ENCODE results near the gene TF. TPM values are rescaled to one million over a fixed set of nuclear protein-coding genes. Genes with fewer than 3 reads are reported as not detected.
A peak's percentile ranks its signal among the peaks of the same experiment; 100 is the strongest.
"Not testable (repeated sequence)": the region's sequence is repeated elsewhere in the genome, so short reads cannot be mapped to it uniquely, and the experiment has no call there.

The TF gene
- 40.6 TPM for total RNA-seq

DNA sequence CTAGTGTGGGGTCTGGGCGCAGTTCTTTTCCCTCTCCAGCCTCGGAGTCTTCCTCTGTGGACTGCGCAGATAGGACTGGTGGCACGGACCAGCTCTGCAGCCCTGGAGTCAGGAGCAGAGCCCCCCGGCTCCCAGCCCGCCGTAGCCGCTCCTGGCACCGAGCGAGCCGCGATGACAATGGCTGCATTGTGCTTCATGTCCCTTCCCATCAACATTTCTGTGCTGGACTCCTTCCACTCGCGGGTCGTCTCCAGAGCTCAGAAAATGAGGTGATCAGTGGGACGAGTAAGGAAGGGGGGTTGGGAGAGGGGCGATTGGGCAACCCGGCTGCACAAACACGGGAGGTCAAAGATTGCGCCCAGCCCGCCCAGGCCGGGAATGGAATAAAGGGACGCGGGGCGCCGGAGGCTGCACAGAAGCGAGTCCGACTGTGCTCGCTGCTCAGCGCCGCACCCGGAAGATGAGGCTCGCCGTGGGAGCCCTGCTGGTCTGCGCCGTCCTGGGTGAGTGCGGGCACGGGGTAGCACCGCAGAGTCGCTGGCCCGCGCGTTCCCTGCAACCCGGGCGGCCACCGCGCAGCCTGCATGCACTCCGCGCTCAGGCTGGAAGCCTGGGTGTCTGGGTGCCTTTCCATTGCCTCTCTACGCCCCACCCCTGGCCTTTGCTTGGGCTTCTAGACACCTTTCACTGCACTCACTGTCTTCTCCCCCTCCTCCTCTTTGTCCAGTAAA, at the start of gene TF:
Gene TF (plus strand): TSS at position 413 of the 731 bp plus-strand sequence. CDS start 48 bp downstream, at position 461.
- DNase-seq (ENCODE audit: low spot score) (no peak), ATAC-seq (peak; percentile 52)
- intact Hi-C loops (cut with DNase I) = no loop called here

- no peak for DNase-seq (ENCODE audit: low spot score)
- no peak for ATAC-seq
- intact Hi-C loops (cut with DNase I) = no loop called here
Observed at GRCh38 chr3:133697960-133698359, 48.2 kb upstream of the TF start.

DNA sequence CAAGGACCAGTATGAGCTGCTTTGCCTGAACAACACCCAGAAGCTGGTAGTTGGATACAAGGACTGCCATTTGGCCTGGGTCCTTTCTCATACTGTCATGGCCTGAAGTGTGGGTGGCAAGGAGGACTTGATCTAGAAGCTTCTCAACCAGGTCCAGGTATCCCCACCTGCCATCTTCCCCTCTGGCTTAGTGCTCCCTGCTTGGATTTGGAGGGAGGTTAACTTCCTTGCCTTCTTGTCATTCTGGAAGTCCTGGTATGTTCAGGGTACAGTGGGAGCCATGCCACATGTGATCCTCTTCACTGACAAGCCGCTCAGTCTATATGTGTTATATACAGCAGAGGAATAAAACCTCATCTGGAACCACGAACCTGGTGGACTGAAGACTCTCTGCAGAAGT, 46.7 kb upstream of the TF start:
- DNase-seq (ENCODE audit: low spot score) = no peak
- ATAC-seq = no peak
- intact Hi-C loops (cut with DNase I) = no loop called here

DNA sequence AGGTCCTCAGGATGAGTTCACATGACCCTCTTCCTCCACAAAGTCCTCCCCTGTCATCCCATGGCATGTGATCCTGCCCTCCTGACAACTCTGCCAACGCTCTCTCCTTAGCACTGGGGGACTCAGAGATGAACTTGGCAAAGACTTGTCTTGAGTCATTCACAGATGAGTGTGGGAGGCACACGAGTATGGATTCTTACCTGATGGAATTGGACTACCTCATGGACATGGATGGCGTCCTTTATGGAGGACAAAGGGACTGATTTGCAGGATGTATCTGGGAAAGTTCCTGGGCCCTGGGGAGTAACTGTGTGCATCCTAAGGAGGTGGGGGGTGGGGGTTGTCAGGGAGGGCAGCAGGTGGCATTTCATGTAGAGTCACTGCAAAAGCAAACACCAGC, 46.3 kb upstream of the TF start:
- ATAC-seq = no peak
- DNase-seq (ENCODE audit: low spot score) = no peak
- intact Hi-C loops (cut with DNase I) = no loop called here

- ATAC-seq = no peak
- DNase-seq (ENCODE audit: low spot score) = no peak
- intact Hi-C loops (cut with DNase I) = no loop called here
Observed at GRCh38 chr3:133700351-133700750, 45.8 kb upstream of the TF start.

- intact Hi-C loops (cut with DNase I) = no loop called here
- ATAC-seq = no peak
- DNase-seq (ENCODE audit: low spot score) = no peak
Observed at GRCh38 chr3:133701435-133702358, 44.5 kb upstream of the TF start.

DNA sequence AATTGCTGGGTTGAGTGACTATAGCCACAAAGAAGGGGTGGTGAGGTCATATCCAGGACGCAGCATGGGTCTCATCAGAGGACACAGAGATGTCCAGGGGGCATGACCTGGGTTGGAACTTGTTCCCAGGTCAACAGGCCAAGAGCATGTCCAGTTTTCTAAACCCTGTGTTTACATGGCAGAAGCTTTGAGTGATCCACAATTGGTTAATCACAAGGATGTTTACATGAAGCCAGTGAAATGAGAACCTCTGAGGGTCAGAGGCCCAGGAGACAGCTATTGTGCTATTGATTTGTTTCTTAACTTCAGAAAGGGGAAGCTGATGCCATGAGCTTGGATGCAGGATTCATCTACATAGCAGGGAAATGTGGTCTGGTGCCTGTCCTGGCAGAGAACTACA, 42.3 kb upstream of the TF start:
- intact Hi-C loops (cut with DNase I) = no loop called here
- ATAC-seq = no peak

GRCh38 chr3:133706033-133706432, 40.2 kb upstream of the TF start:
- intact Hi-C loops (cut with DNase I) = no loop called here
- DNase-seq (ENCODE audit: low spot score) = no peak
- ATAC-seq = no peak

More for the DNA sequence above, 42.3 kb upstream of the TF start:
- DNase-seq (ENCODE audit: low spot score) = no peak

- DNase-seq (ENCODE audit: low spot score) (no peak), ATAC-seq (no peak)
- intact Hi-C loops (cut with DNase I) = no loop called here
Observed at GRCh38 chr3:133709139-133709750, 36.9 kb upstream of the TF start.

DNA sequence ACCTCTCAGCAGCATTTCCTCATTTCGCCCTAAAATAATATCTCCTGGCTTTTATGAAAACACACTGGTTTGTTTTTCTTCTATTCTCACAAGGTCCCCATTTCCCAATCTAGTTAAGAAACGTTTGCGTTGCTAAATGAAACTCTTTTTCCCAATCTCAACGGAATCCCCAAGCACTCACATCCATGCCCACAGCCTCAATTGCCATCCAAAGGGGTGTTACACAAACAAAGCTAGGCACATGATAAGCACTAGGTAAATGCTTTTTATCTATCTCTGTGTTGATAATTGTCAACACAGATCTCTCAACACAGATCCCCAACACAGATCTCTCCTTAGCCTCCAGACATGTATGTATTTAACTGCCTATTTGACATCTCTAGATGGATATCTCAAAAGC, 35.2 kb upstream of the TF start:
- intact Hi-C loops (cut with DNase I) = no loop called here
- ATAC-seq (no peak), DNase-seq (ENCODE audit: low spot score) (no peak)

GRCh38 chr3:133712017-133712416, 34.2 kb upstream of the TF start:
- ATAC-seq (no peak), DNase-seq (ENCODE audit: low spot score) (no peak)
- intact Hi-C loops (cut with DNase I) = no loop called here

DNA sequence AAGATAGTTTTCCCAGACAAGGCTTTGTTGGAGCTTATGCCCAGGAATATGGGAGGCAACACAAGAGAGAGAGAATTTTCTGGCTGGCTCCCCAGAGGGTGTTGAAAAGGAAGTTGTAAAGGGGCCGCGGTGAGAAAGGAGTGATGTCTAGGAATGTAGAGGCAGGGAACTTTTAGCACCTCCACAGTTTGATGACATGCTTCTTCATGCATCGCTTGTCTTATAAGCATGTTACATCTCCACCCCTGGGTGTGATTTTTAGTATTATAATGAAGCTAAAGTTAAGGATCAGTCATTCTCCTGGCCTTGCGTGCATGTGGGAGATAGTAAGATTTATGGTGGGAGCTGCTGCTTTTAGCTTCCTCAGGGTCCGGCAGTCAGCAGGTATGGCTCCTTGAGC, 32.8 kb upstream of the TF start:
- ATAC-seq = no peak
- no peak for DNase-seq (ENCODE audit: low spot score)
- intact Hi-C loops (cut with DNase I) = no loop called here

DNA sequence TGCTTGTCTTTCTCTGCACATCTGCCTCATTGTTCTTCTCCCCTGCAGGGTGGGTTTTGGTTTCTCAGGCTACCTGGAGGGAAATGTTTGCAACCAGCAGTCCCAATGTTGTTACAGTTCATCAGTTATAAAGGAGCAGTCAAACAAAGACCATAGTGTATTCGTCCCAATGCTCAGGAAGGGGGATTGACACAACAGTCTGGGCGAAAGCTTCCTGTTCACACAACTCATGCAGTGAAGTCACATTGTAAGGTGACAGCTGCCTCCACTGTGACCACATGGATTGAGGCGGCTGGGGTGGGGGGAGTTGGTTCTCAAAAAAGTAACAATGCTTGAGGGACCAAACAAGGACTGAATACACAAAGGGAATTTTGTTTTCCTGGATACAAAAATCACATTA, 28.8 kb upstream of the TF start:
- no peak for ATAC-seq
- intact Hi-C loops (cut with DNase I) = no loop called here
- no peak for DNase-seq (ENCODE audit: low spot score)

- no peak for DNase-seq (ENCODE audit: low spot score)
- ATAC-seq = no peak
- intact Hi-C loops (cut with DNase I) = no loop called here
Observed at GRCh38 chr3:133722935-133723334, 23.3 kb upstream of the TF start.

DNA sequence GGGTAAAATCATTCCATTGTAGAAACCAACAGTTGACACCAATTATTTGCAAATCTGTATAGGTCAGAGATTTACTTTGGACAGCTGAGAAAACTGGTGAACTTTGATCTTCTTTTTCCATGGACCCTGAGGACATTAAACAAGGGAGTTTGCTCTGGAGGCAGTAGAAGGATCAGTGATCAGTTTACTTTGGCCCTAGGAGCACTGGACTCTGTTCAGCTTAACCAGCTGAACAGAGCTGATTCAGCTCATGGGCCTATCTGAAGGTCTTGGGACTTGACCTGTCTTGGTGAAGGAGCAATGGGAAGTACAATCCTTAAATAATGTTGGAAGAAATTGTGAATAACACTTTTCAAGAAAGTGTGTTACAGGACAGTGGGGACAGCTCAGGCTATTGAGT, 15.2 kb upstream of the TF start:
- DNase-seq (ENCODE audit: low spot score) (no peak), ATAC-seq (peak; percentile 81)
- intact Hi-C loops (cut with DNase I) = no loop called here

DNA sequence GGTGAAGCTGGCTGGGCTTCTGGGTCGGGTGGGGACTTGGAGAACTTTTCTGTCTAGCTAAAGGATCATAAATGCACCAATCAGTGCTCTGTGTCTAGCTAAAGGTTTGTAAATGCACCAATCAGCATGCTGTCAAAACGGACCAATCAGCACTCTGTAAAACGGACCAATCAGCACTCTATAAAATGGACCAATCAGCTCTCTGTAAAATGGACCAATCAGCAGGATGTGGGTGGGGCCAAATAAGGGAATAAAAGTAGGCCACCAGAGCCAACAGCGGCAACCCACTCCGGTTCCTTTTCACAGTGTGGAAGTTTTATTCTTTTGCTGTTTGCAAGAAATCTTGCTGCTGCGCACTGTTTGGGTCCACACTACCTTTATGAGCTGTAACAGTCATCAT, 14.0 kb upstream of the TF start:
- ATAC-seq; DNase-seq (ENCODE audit: low spot score); intact Hi-C loops (cut with DNase I): not testable (repeated sequence)

- intact Hi-C loops (cut with DNase I) = no loop called here
- ATAC-seq (no peak), DNase-seq (ENCODE audit: low spot score) (no peak)
Observed at GRCh38 chr3:133733226-133733625, 13.0 kb upstream of the TF start.

- intact Hi-C loops (cut with DNase I) = no loop called here
- no peak for ATAC-seq
Observed at GRCh38 chr3:133734305-133734704, 11.9 kb upstream of the TF start.

GRCh38 chr3:133742351-133743091, 3.7 kb upstream of the TF start:
- peak; percentile 58 for ATAC-seq
- intact Hi-C loops (cut with DNase I) = no loop called here
- no peak for DNase-seq (ENCODE audit: low spot score)

More at GRCh38 chr3:133734305-133734704, 11.9 kb upstream of the TF start:
- no peak for DNase-seq (ENCODE audit: low spot score)
